ENCODE data around the gene PARVB.

DNA sequence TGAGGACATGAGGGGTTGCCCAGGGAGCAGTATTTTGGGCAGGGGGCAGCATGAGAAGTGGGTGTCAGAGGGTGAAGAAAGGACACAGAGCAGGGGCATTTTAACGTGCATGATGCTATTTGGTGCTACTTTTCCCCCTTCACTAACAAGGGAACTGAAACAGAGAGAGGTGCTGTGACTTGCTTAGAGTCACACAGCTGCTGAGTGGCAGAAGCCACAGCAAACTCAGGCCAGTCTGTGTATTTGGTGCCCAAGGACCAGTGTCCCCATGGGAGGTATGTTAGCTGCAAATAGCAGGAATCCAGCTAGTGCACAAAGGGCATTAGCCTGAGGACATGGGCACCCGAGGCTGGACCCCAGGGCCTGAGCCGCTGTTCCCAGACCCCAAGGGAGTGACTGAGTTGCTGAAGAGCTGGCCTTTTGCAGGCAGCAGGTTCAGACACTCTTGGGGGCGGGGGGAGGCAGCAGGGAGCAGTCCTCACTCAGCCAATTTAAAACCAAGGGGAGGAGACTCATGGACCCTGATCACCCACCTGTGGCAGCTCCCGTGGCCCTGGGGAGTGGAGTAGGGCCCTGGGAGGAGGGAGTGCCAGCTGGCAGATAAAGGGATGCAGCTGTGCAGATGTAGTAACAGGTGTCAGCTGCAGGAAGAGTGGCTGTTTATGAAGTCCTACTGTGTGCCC is 171.2 kb downstream of the PARVB start:
- TF ChIP-seq, protein P1, sequence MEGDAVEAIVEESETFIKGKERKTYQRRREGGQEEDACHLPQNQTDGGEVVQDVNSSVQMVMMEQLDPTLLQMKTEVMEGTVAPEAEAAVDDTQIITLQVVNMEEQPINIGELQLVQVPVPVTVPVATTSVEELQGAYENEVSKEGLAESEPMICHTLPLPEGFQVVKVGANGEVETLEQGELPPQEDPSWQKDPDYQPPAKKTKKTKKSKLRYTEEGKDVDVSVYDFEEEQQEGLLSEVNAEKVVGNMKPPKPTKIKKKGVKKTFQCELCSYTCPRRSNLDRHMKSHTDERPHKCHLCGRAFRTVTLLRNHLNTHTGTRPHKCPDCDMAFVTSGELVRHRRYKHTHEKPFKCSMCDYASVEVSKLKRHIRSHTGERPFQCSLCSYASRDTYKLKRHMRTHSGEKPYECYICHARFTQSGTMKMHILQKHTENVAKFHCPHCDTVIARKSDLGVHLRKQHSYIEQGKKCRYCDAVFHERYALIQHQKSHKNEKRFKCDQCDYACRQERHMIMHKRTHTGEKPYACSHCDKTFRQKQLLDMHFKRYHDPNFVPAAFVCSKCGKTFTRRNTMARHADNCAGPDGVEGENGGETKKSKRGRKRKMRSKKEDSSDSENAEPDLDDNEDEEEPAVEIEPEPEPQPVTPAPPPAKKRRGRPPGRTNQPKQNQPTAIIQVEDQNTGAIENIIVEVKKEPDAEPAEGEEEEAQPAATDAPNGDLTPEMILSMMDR (IDR thresholded peaks at IDR 0.05), result no peak
- TF ChIP-seq POLR2A (IDR thresholded peaks at IDR 0.05), result no peak
